Esophagus squamous epithelium (tissue), 4 donors: ENCODE measurements around the gene VPS35L.

Experiments
- POLR2A ChIP-seq, 4 donors: fragments of 450-650 bp; IDR thresholded peaks; one replicate each; pipeline ENCODE4 v1.6.1; 2017; ENCODE audit warnings: antibody characterized with exemption in 4 of 4, mild to moderate bottlenecking in 4 of 4, moderate library complexity in 3 of 4
- TF ChIP-seq, protein P1 (sequence below), 6 experiments: fragments of 450-650 bp in 4 of 6; fragments of 200-600 bp in 2 of 6; sonication (generic) in 2 of 6; IDR thresholded peaks; one replicate each; pipeline ENCODE4 v1.5.1; 2016 to 2019; ENCODE audit warnings: antibody characterized with exemption in 6 of 6, mild to moderate bottlenecking in 4 of 6, moderate library complexity in 4 of 6

DNA sequence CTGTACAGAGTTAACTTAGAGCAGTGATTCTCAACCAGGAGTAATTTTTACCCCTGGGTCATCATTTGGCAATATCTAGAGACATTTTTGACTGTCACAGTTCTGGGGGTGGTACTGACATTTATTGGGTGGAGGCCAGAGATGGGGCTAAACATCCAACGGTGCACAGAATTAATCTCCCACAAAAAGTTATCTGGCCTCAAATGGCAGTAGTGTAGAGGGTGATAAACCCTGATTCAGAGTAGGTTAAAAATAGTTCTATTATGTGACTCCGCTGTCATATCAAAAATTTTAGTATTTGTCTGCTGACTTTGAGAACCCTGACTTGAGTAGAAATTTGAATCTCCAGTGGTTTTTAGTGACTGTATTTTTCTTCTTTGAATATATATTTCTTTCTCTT, 19.1 kb downstream of the VPS35L start:
- no peak for TF ChIP-seq POLR2A (IDR thresholded peaks at IDR 0.05)
- TF ChIP-seq, protein P1, sequence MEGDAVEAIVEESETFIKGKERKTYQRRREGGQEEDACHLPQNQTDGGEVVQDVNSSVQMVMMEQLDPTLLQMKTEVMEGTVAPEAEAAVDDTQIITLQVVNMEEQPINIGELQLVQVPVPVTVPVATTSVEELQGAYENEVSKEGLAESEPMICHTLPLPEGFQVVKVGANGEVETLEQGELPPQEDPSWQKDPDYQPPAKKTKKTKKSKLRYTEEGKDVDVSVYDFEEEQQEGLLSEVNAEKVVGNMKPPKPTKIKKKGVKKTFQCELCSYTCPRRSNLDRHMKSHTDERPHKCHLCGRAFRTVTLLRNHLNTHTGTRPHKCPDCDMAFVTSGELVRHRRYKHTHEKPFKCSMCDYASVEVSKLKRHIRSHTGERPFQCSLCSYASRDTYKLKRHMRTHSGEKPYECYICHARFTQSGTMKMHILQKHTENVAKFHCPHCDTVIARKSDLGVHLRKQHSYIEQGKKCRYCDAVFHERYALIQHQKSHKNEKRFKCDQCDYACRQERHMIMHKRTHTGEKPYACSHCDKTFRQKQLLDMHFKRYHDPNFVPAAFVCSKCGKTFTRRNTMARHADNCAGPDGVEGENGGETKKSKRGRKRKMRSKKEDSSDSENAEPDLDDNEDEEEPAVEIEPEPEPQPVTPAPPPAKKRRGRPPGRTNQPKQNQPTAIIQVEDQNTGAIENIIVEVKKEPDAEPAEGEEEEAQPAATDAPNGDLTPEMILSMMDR (IDR thresholded peaks at IDR 0.05) = no peak
